ENCODE data around the gene PCDHB12.
"Not testable (repeated sequence)": the region's sequence is repeated elsewhere in the genome, so short reads cannot be mapped to it uniquely, and the experiment has no call there.

DNA sequence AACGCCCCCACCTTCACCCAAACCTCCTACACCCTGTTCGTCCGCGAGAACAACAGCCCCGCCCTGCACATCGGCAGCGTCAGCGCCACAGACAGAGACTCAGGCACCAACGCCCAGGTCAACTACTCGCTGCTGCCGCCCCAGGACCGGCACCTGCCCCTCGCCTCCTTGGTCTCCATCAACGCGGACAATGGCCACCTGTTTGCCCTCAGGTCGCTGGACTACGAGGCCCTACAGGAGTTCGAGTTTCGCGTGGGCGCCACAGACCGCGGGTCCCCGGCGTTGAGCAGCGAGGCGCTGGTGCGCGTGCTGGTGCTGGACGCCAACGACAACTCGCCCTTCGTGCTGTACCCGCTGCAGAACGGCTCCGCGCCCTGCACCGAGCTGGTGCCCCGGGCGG, 16.3 kb downstream of the PCDHB12 start:
- not testable (repeated sequence) for TF ChIP-seq RFXAP (CRISPR knock-in tag; IDR thresholded peaks at IDR 0.05; ENCODE audit: borderline replicate concordance); GABPB1 (CRISPR knock-in tag; IDR thresholded peaks at IDR 0.05)
- TF ChIP-seq, protein P1, sequence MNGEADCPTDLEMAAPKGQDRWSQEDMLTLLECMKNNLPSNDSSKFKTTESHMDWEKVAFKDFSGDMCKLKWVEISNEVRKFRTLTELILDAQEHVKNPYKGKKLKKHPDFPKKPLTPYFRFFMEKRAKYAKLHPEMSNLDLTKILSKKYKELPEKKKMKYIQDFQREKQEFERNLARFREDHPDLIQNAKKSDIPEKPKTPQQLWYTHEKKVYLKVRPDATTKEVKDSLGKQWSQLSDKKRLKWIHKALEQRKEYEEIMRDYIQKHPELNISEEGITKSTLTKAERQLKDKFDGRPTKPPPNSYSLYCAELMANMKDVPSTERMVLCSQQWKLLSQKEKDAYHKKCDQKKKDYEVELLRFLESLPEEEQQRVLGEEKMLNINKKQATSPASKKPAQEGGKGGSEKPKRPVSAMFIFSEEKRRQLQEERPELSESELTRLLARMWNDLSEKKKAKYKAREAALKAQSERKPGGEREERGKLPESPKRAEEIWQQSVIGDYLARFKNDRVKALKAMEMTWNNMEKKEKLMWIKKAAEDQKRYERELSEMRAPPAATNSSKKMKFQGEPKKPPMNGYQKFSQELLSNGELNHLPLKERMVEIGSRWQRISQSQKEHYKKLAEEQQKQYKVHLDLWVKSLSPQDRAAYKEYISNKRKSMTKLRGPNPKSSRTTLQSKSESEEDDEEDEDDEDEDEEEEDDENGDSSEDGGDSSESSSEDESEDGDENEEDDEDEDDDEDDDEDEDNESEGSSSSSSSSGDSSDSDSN (CRISPR knock-in tag; IDR thresholded peaks at IDR 0.05), result not testable (repeated sequence)
